HEK293 (cell line): ENCODE results near the gene PLCB1.

Experiments used
- PATZ1 ChIP-seq: fragments of 450-650 bp; formaldehyde crosslinking; IDR thresholded peaks from 2 replicates; pipeline ENCODE4 v1.5.1; 2016; ENCODE audit warnings: missing biosample characterization, missing genetic modification characterization
- REST ChIP-seq: fragments of 450-650 bp; formaldehyde crosslinking; IDR thresholded peaks from 2 replicates; pipeline ENCODE4 v1.5.1; 2016; ENCODE audit warnings: missing biosample characterization, missing genetic modification characterization
- TF ChIP-seq, protein P1 (sequence below): fragments of 450-650 bp; formaldehyde crosslinking; IDR thresholded peaks from 2 replicates; pipeline ENCODE4 v1.5.1; 2016; ENCODE audit warnings: missing biosample characterization, missing genetic modification characterization

DNA sequence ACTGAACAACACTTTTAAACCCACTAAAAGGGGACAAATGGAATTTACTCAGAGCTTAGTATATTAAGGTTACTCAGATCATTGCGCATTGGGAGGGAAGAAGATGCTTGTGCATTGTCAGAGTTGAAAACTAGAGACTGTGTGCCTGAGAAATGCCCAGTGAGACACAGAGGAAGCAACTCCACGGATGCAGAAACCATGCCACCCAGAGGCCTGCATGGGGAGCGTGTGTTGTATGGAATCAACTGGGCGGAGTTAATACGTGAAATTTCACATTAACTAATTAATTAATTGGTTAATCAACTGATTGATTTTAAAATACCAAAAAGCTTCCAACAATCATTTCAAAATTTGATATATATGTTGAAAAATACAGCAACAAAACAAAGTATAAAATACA is 391.6 kb downstream of the PLCB1 start:
- TF ChIP-seq, protein P1, sequence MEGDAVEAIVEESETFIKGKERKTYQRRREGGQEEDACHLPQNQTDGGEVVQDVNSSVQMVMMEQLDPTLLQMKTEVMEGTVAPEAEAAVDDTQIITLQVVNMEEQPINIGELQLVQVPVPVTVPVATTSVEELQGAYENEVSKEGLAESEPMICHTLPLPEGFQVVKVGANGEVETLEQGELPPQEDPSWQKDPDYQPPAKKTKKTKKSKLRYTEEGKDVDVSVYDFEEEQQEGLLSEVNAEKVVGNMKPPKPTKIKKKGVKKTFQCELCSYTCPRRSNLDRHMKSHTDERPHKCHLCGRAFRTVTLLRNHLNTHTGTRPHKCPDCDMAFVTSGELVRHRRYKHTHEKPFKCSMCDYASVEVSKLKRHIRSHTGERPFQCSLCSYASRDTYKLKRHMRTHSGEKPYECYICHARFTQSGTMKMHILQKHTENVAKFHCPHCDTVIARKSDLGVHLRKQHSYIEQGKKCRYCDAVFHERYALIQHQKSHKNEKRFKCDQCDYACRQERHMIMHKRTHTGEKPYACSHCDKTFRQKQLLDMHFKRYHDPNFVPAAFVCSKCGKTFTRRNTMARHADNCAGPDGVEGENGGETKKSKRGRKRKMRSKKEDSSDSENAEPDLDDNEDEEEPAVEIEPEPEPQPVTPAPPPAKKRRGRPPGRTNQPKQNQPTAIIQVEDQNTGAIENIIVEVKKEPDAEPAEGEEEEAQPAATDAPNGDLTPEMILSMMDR = no peak
- TF ChIP-seq REST (no peak), PATZ1 (tag by site-specific recombination) (no peak)
